ENCODE results near the gene RNF169. TPM values are rescaled to one million over a fixed set of nuclear protein-coding genes. Genes with fewer than 3 reads are reported as not detected.

Gene RNF169
- total RNA-seq, 3 donors from 2014 or later: 12.5 to 22.0 (median 14.0) TPM

GRCh38 chr11:74842967-74843366 lies 94.3 kb downstream of the RNF169 start:
- intact Hi-C loops (cut with DNase I, micrococcal nuclease): no loop called here

GRCh38 chr11:74844072-74844471 lies 95.4 kb downstream of the RNF169 start:
- no peak for DNase-seq
- intact Hi-C loops (cut with DNase I, micrococcal nuclease): no loop called here
- Histone ChIP-seq H3K36me3 (ENCODE audit: low read depth) (no peaks in the 10 kb centered on the region), H3K4me1 (ENCODE audit: low read depth) (no peaks in the 10 kb centered on the region), H3K9me3 (no peaks in the 10 kb centered on the region), H3K4me3 (no peak overlapping the region)
- no peak for TF ChIP-seq CTCF (IDR thresholded peaks at IDR 0.05)
- no peak for ATAC-seq

More at GRCh38 chr11:74842967-74843366, 94.3 kb downstream of the RNF169 start:
- Histone ChIP-seq H3K4me3 (no peak overlapping the region), H3K36me3 (ENCODE audit: low read depth) (no peaks in the 10 kb centered on the region), H3K9me3 (no peaks in the 10 kb centered on the region), H3K4me1 (ENCODE audit: low read depth) (no peaks in the 10 kb centered on the region)
- DNase-seq: no peak
- TF ChIP-seq CTCF (IDR thresholded peaks at IDR 0.05): no peak
- peak; percentile 17 for ATAC-seq

- intact Hi-C loops (cut with DNase I, micrococcal nuclease): no loop called here
- DNase-seq: no peak
- ATAC-seq: no peak
- TF ChIP-seq CTCF (IDR thresholded peaks at IDR 0.05): no peak
- H3K36me3 ChIP-seq (ENCODE audit: low read depth): no peaks in the 10 kb centered on the region
- no peaks in the 10 kb centered on the region for H3K4me1 ChIP-seq (ENCODE audit: low read depth)
- no peak overlapping the region for H3K4me3 ChIP-seq
- no peaks in the 10 kb centered on the region for H3K9me3 ChIP-seq
Measured at GRCh38 chr11:74844865-74845264, 96.2 kb downstream of the RNF169 start.

GRCh38 chr11:74845978-74846517 lies 97.4 kb downstream of the RNF169 start:
- intact Hi-C loops (cut with DNase I, micrococcal nuclease): no loop called here
- H3K4me1 ChIP-seq (ENCODE audit: low read depth): no peaks in the 10 kb centered on the region
- no peak for TF ChIP-seq CTCF (IDR thresholded peaks at IDR 0.05)
- no peaks in the 10 kb centered on the region for H3K36me3 ChIP-seq (ENCODE audit: low read depth)
- ATAC-seq (no peak), DNase-seq (no peak)
- H3K9me3 ChIP-seq: no peaks in the 10 kb centered on the region
- no peak overlapping the region for H3K4me3 ChIP-seq

- no peak for TF ChIP-seq CTCF (IDR thresholded peaks at IDR 0.05)
Measured at GRCh38 chr11:74846770-74847169, 98.1 kb downstream of the RNF169 start.

GRCh38 chr11:74847395-74847794 lies 98.7 kb downstream of the RNF169 start:
- no peaks in the 10 kb centered on the region for H3K4me1 ChIP-seq (ENCODE audit: low read depth)
- TF ChIP-seq CTCF (IDR thresholded peaks at IDR 0.05): no peak
- intact Hi-C loops (cut with DNase I, micrococcal nuclease): no loop called here
- H3K4me3 ChIP-seq: no peak overlapping the region
- DNase-seq (no peak), ATAC-seq (no peak)
- no peaks in the 10 kb centered on the region for H3K9me3 ChIP-seq
- no peaks in the 10 kb centered on the region for H3K36me3 ChIP-seq (ENCODE audit: low read depth)

More at GRCh38 chr11:74846770-74847169, 98.1 kb downstream of the RNF169 start:
- DNase-seq (no peak), ATAC-seq (no peak)
- Histone ChIP-seq H3K9me3 (no peaks in the 10 kb centered on the region), H3K4me3 (no peak overlapping the region), H3K36me3 (ENCODE audit: low read depth) (no peaks in the 10 kb centered on the region), H3K4me1 (ENCODE audit: low read depth) (no peaks in the 10 kb centered on the region)
- intact Hi-C loops (cut with DNase I, micrococcal nuclease): no loop called here

All from mucosa of descending colon (tissue), 3 donors.